SIG-M5 (cell line): ENCODE data around the gene LMTK2.
"Not testable (repeated sequence)": the region's sequence is repeated elsewhere in the genome, so short reads cannot be mapped to it uniquely, and the experiment has no call there.

Experiments used
- DNase-seq: peaks from one replicate; lab custom pipeline; 2025; lab: John Stamatoyannopoulos, UW

LMTK2 gene

GRCh38 chr7:98217623-98218582 is 111.2 kb downstream of the LMTK2 start:
- DNase-seq = peak; percentile 14

GRCh38 chr7:98219382-98219781 is 112.7 kb downstream of the LMTK2 start:
- not testable (repeated sequence) for DNase-seq

- DNase-seq = no peak
Measured at GRCh38 chr7:98221611-98222532, 115.2 kb downstream of the LMTK2 start.

GRCh38 chr7:98222533-98223195 is 116.0 kb downstream of the LMTK2 start:
- no peak for DNase-seq

GRCh38 chr7:98223351-98223897 is 116.8 kb downstream of the LMTK2 start:
- DNase-seq = no peak

GRCh38 chr7:98223898-98224700 is 117.4 kb downstream of the LMTK2 start:
- no peak for DNase-seq

GRCh38 chr7:98224701-98225181 is 118.1 kb downstream of the LMTK2 start:
- no peak for DNase-seq

GRCh38 chr7:98225913-98226614 is 119.4 kb downstream of the LMTK2 start:
- no peak for DNase-seq

- DNase-seq = no peak
Measured at GRCh38 chr7:98227939-98228338, 121.3 kb downstream of the LMTK2 start.

GRCh38 chr7:98228801-98229200 is 122.1 kb downstream of the LMTK2 start:
- DNase-seq = no peak

- DNase-seq = no peak
Measured at GRCh38 chr7:98229441-98229840, 122.8 kb downstream of the LMTK2 start.

GRCh38 chr7:98229991-98230745 is 123.5 kb downstream of the LMTK2 start:
- DNase-seq = no peak

- no peak for DNase-seq
Measured at GRCh38 chr7:98230746-98231471, 124.2 kb downstream of the LMTK2 start.

- DNase-seq = no peak
Measured at GRCh38 chr7:98231493-98232262, 125.0 kb downstream of the LMTK2 start.

GRCh38 chr7:98232263-98232585 is 125.6 kb downstream of the LMTK2 start:
- no peak for DNase-seq

GRCh38 chr7:98232799-98233198 is 126.1 kb downstream of the LMTK2 start:
- DNase-seq = no peak

- DNase-seq = no peak
Measured at GRCh38 chr7:98233219-98234070, 126.8 kb downstream of the LMTK2 start.
